Sigmoid colon (tissue), 7 donors: Measurements from ENCODE around the gene MUC6. TPM values are rescaled to one million over a fixed set of nuclear protein-coding genes. Genes with fewer than 3 reads are reported as not detected.

ENCODE experiments used
- DNase-seq: peaks from one replicate; pipeline ENCODE4 v3.0.0-alpha.2; 2019
- H3K27ac ChIP-seq, 4 donors: fragments of 200-600 bp; sonication (generic); one replicate each; pipeline ENCODE4 v1.5.1; 2016 to 2019; ENCODE audit warnings: mild to moderate bottlenecking in 1 of 4
- H3K27me3 ChIP-seq, 3 donors: fragments of 200-600 bp; sonication (generic); one replicate each; pipeline ENCODE4 v1.5.1; 2019; ENCODE audit warnings: mild to moderate bottlenecking in 1 of 3
- H3K36me3 ChIP-seq, 4 donors: fragments of 200-600 bp; sonication (generic); one replicate each; pipeline ENCODE4 v1.5.1; 2016 to 2019
- H3K4me1 ChIP-seq, 4 donors: fragments of 200-600 bp; sonication (generic); one replicate each; pipeline ENCODE4 v1.5.1; 2017 to 2019
- H3K4me3 ChIP-seq, 4 donors: fragments of 200-600 bp; sonication (generic); one replicate each; pipeline ENCODE4 v1.5.1; 2017 to 2019; ENCODE audit warnings: mild to moderate bottlenecking in 2 of 4, moderate library complexity in 1 of 4
- H3K9me3 ChIP-seq, 4 donors: fragments of 200-600 bp in 3 of 4; sonication (generic) in 3 of 4; one replicate each; pipeline versions ENCODE4 v1.5.1 to v1.6.1; 2013 to 2019
- CTCF ChIP-seq, 4 experiments: fragments of 450-650 bp in 3 of 4; fragments of 200-600 bp in 1 of 4; IDR thresholded peaks; one replicate each; pipeline ENCODE4 v1.5.1; 2016 to 2019; ENCODE audit warnings: antibody characterized with exemption in 4 of 4, mild to moderate bottlenecking in 3 of 4, moderate library complexity in 2 of 4
- EP300 ChIP-seq, 4 donors: sonication (generic); formaldehyde crosslinking; IDR thresholded peaks; one replicate each; pipeline ENCODE4 v1.6.1; 2017; ENCODE audit warnings: antibody characterized with exemption in 4 of 4
- POLR2A ChIP-seq, 2 donors: fragments of 450-650 bp; IDR thresholded peaks; one replicate each; pipeline ENCODE4 v1.6.1; 2016; ENCODE audit warnings: antibody characterized with exemption in 2 of 2, mild to moderate bottlenecking in 2 of 2, moderate library complexity in 2 of 2
- POLR2AphosphoS5 ChIP-seq, 4 donors: sonication (generic); formaldehyde crosslinking; IDR thresholded peaks; one replicate each; pipeline ENCODE4 v1.6.1; 2017; ENCODE audit warnings: antibody characterized with exemption in 4 of 4
- WGBS, 2 donors: extraction: QIAGEN DNeasy Blood & Tissue Kit; methylation state at CpG; one replicate each; pipeline ENCODE4 v1.1.7; 2013; 5-methylcytosine and 5-hydroxymethylcytosine counted together
- intact Hi-C: fragments of 100-400 bp; cut with DNase I; formaldehyde crosslinking; loops from one replicate; pipeline ENCODE4 v1.15.1; 2023
- polyA plus RNA-seq, 3 donors: library from polyadenylated mRNA; stranded (reverse); fragments of 200-250 nt; gene quantifications; one replicate each; pipeline ENCODE4 v1.2.3, GENCODE V29; 2013
- total RNA-seq, 4 donors: library from RNA; depleted of rRNA; stranded (reverse); fragments of >200 nt; gene quantifications; one replicate each; pipeline ENCODE4 v1.1.0, GENCODE V29; 2016
- donor health status: healthy with polysubstance abuse.
- donor health status: Bipolar disorder and iron deficiency.
- donor health status: healthy.

MUC6 gene
- total and polyA plus RNA-seq, 7 donors = under 0.01 to 0.04 TPM; not detected in 5

- no peak for DNase-seq
- 87 to 92% methylated on average over 26 of the region's 26 CpGs for WGBS, 2 donors
- intact Hi-C loops = no loop called here
- Histone ChIP-seq H3K4me3 (no peak overlapping the region), H3K36me3 (peaks cover 15 to 88% (median 44%) of the 10 kb centered on the region in 4 donors), H3K4me1 (peaks cover 0 to 5% (median 0%) of the 10 kb centered on the region in 4 donors), H3K27me3 (no peaks in the 10 kb centered on the region), H3K27ac (no peak overlapping the region), H3K9me3 (no peaks in the 10 kb centered on the region)
- TF ChIP-seq POLR2A (IDR thresholded peaks at IDR 0.05) = no peak
- TF ChIP-seq EP300 (IDR thresholded peaks at IDR 0.05) = no peak
- TF ChIP-seq POLR2AphosphoS5 (IDR thresholded peaks at IDR 0.05) = no peak
- TF ChIP-seq CTCF (IDR thresholded peaks at IDR 0.05) = no peak
Measured at GRCh38 chr11:980438-981357, 55.8 kb downstream of the MUC6 start.

GRCh38 chr11:978781-979180 lies 57.7 kb downstream of the MUC6 start:
- peaks cover 0 to 5% (median 0%) of the 10 kb centered on the region in 4 donors for H3K4me1 ChIP-seq
- no peaks in the 10 kb centered on the region for H3K9me3 ChIP-seq
- H3K4me3 ChIP-seq = no peak overlapping the region
- H3K36me3 ChIP-seq = peaks cover 9 to 84% (median 30%) of the 10 kb centered on the region in 4 donors
- H3K27me3 ChIP-seq = no peaks in the 10 kb centered on the region
- WGBS, 2 donors = 86 to 90% methylated on average over 16 of the region's 16 CpGs
- no peak overlapping the region for H3K27ac ChIP-seq
- intact Hi-C loops = no loop called here
- TF ChIP-seq CTCF (IDR thresholded peaks at IDR 0.05) (no peak), EP300 (IDR thresholded peaks at IDR 0.05) (no peak), POLR2AphosphoS5 (IDR thresholded peaks at IDR 0.05) (no peak), POLR2A (IDR thresholded peaks at IDR 0.05) (no peak)
- DNase-seq = no peak

- intact Hi-C loops = no loop called here
- WGBS, 2 donors = 94 to 95% methylated on average over 28 of the region's 28 CpGs
- Histone ChIP-seq H3K4me3 (no peak overlapping the region), H3K27ac (no peak overlapping the region), H3K27me3 (no peaks in the 10 kb centered on the region), H3K9me3 (no peaks in the 10 kb centered on the region), H3K4me1 (peaks cover 0 to 5% (median 0%) of the 10 kb centered on the region in 4 donors), H3K36me3 (peaks cover 9 to 87% (median 33%) of the 10 kb centered on the region in 4 donors)
- no peak for TF ChIP-seq POLR2A (IDR thresholded peaks at IDR 0.05)
- no peak for TF ChIP-seq CTCF (IDR thresholded peaks at IDR 0.05)
- no peak for TF ChIP-seq POLR2AphosphoS5 (IDR thresholded peaks at IDR 0.05)
- TF ChIP-seq EP300 (IDR thresholded peaks at IDR 0.05) = no peak
- DNase-seq = no peak
Measured at GRCh38 chr11:977830-978720, 58.4 kb downstream of the MUC6 start.

GRCh38 chr11:976431-977160 lies 59.9 kb downstream of the MUC6 start:
- no peak for DNase-seq
- no peak overlapping the region for H3K4me3 ChIP-seq
- H3K27me3 ChIP-seq = no peaks in the 10 kb centered on the region
- H3K27ac ChIP-seq = no peak overlapping the region
- H3K4me1 ChIP-seq = peaks cover 0 to 5% (median 0%) of the 10 kb centered on the region in 4 donors
- peaks cover 16 to 87% (median 40%) of the 10 kb centered on the region in 4 donors for H3K36me3 ChIP-seq
- intact Hi-C loops = no loop called here
- WGBS, 2 donors = 80 to 83% methylated on average over 26 of the region's 26 CpGs
- H3K9me3 ChIP-seq = no peaks in the 10 kb centered on the region
- no peak for TF ChIP-seq EP300 (IDR thresholded peaks at IDR 0.05)
- TF ChIP-seq CTCF (IDR thresholded peaks at IDR 0.05) = no peak
- no peak for TF ChIP-seq POLR2AphosphoS5 (IDR thresholded peaks at IDR 0.05)
- no peak for TF ChIP-seq POLR2A (IDR thresholded peaks at IDR 0.05)
